ENCODE measurements around the gene IRGM.
A peak's percentile ranks its signal among the peaks of the same experiment; 100 is the strongest.
"Not testable (repeated sequence)": the region's sequence is repeated elsewhere in the genome, so short reads cannot be mapped to it uniquely, and the experiment has no call there.

IRGM gene

GRCh38 chr5:150846308-150846653 lies at the start of gene IRGM:
TSS of gene IRGM (plus strand) at chr5:150846521. CDS start at chr5:150848124, 1,603 bp downstream.
- H3K4me3 ChIP-seq (ENCODE audit: low read length): not testable (repeated sequence)

GRCh38 chr5:150797384-150797783 lies 48.9 kb upstream of the IRGM start:
- Histone ChIP-seq H2AFZ (ENCODE audit: low read depth, low read length) (no peak overlapping the region), H3K4me1 (ENCODE audit: insufficient read depth, low read length) (no peaks in the 10 kb centered on the region), H3K36me3 (ENCODE audit: insufficient read depth, low read length) (peaks cover 3% of the 10 kb centered on the region), H3K9me3 (ENCODE audit: low read length) (no peaks in the 10 kb centered on the region), H3K4me3 (ENCODE audit: low read length) (no peak overlapping the region), H3K27me3 (ENCODE audit: insufficient read depth, low read length) (no peaks in the 10 kb centered on the region)

More at GRCh38 chr5:150846308-150846653, at the start of gene IRGM:
- not testable (repeated sequence) for H3K9me3 ChIP-seq (ENCODE audit: low read length); H2AFZ ChIP-seq (ENCODE audit: low read depth, low read length); H3K36me3 ChIP-seq (ENCODE audit: insufficient read depth, low read length); H3K27me3 ChIP-seq (ENCODE audit: insufficient read depth, low read length); H3K4me1 ChIP-seq (ENCODE audit: insufficient read depth, low read length)

GRCh38 chr5:150801117-150801927 lies 45.0 kb upstream of the IRGM start:
- H3K9me3 ChIP-seq (ENCODE audit: low read length): no peaks in the 10 kb centered on the region
- H3K27me3 ChIP-seq (ENCODE audit: insufficient read depth, low read length): no peaks in the 10 kb centered on the region
- no peaks in the 10 kb centered on the region for H3K4me1 ChIP-seq (ENCODE audit: insufficient read depth, low read length)
- H2AFZ ChIP-seq (ENCODE audit: low read depth, low read length): peak overlapping the region; percentile 91
- peak overlapping the region; percentile 62 for H3K4me3 ChIP-seq (ENCODE audit: low read length)
- H3K36me3 ChIP-seq (ENCODE audit: insufficient read depth, low read length): no peaks in the 10 kb centered on the region

- H3K36me3 ChIP-seq (ENCODE audit: insufficient read depth, low read length): no peaks in the 10 kb centered on the region
- H3K27me3 ChIP-seq (ENCODE audit: insufficient read depth, low read length): no peaks in the 10 kb centered on the region
- H3K4me3 ChIP-seq (ENCODE audit: low read length): no peak overlapping the region
- no peak overlapping the region for H2AFZ ChIP-seq (ENCODE audit: low read depth, low read length)
- H3K9me3 ChIP-seq (ENCODE audit: low read length): no peaks in the 10 kb centered on the region
- no peaks in the 10 kb centered on the region for H3K4me1 ChIP-seq (ENCODE audit: insufficient read depth, low read length)
Measured at GRCh38 chr5:150804388-150804787, 41.9 kb upstream of the IRGM start.

- Histone ChIP-seq H3K4me1 (ENCODE audit: insufficient read depth, low read length) (no peaks in the 10 kb centered on the region), H2AFZ (ENCODE audit: low read depth, low read length) (no peak overlapping the region), H3K27me3 (ENCODE audit: insufficient read depth, low read length) (no peaks in the 10 kb centered on the region), H3K4me3 (ENCODE audit: low read length) (no peak overlapping the region), H3K36me3 (ENCODE audit: insufficient read depth, low read length) (no peaks in the 10 kb centered on the region), H3K9me3 (ENCODE audit: low read length) (no peaks in the 10 kb centered on the region)
Measured at GRCh38 chr5:150809363-150809762, 37.0 kb upstream of the IRGM start.

- Histone ChIP-seq H3K4me3 (ENCODE audit: low read length) (no peak overlapping the region), H3K36me3 (ENCODE audit: insufficient read depth, low read length) (no peaks in the 10 kb centered on the region), H3K4me1 (ENCODE audit: insufficient read depth, low read length) (no peaks in the 10 kb centered on the region), H3K9me3 (ENCODE audit: low read length) (peaks cover 2% of the 10 kb centered on the region), H2AFZ (ENCODE audit: low read depth, low read length) (no peak overlapping the region), H3K27me3 (ENCODE audit: insufficient read depth, low read length) (no peaks in the 10 kb centered on the region)
Measured at GRCh38 chr5:150815010-150815409, 31.3 kb upstream of the IRGM start.

- Histone ChIP-seq H3K4me3 (ENCODE audit: low read length) (no peak overlapping the region), H3K9me3 (ENCODE audit: low read length) (peaks cover 2% of the 10 kb centered on the region), H2AFZ (ENCODE audit: low read depth, low read length) (no peak overlapping the region), H3K4me1 (ENCODE audit: insufficient read depth, low read length) (no peaks in the 10 kb centered on the region), H3K36me3 (ENCODE audit: insufficient read depth, low read length) (no peaks in the 10 kb centered on the region), H3K27me3 (ENCODE audit: insufficient read depth, low read length) (no peaks in the 10 kb centered on the region)
Measured at GRCh38 chr5:150816946-150817345, 29.4 kb upstream of the IRGM start.

- Histone ChIP-seq H3K4me1 (ENCODE audit: insufficient read depth, low read length) (no peaks in the 10 kb centered on the region), H2AFZ (ENCODE audit: low read depth, low read length) (no peak overlapping the region), H3K36me3 (ENCODE audit: insufficient read depth, low read length) (no peaks in the 10 kb centered on the region), H3K27me3 (ENCODE audit: insufficient read depth, low read length) (no peaks in the 10 kb centered on the region), H3K9me3 (ENCODE audit: low read length) (no peaks in the 10 kb centered on the region), H3K4me3 (ENCODE audit: low read length) (no peak overlapping the region)
Measured at GRCh38 chr5:150829744-150830143, 16.6 kb upstream of the IRGM start.

- not testable (repeated sequence) for H3K36me3 ChIP-seq (ENCODE audit: insufficient read depth, low read length); H3K4me3 ChIP-seq (ENCODE audit: low read length); H3K9me3 ChIP-seq (ENCODE audit: low read length)
Measured at GRCh38 chr5:150831821-150832220, 14.5 kb upstream of the IRGM start.

GRCh38 chr5:150836064-150836463 lies 10.3 kb upstream of the IRGM start:
- H3K9me3 ChIP-seq (ENCODE audit: low read length): no peaks in the 10 kb centered on the region
- no peaks in the 10 kb centered on the region for H3K4me1 ChIP-seq (ENCODE audit: insufficient read depth, low read length)
- no peak overlapping the region for H2AFZ ChIP-seq (ENCODE audit: low read depth, low read length)
- H3K36me3 ChIP-seq (ENCODE audit: insufficient read depth, low read length): no peaks in the 10 kb centered on the region
- H3K27me3 ChIP-seq (ENCODE audit: insufficient read depth, low read length): peaks cover 12% of the 10 kb centered on the region
- no peak overlapping the region for H3K4me3 ChIP-seq (ENCODE audit: low read length)

More at GRCh38 chr5:150831821-150832220, 14.5 kb upstream of the IRGM start:
- not testable (repeated sequence) for H2AFZ ChIP-seq (ENCODE audit: low read depth, low read length); H3K27me3 ChIP-seq (ENCODE audit: insufficient read depth, low read length); H3K4me1 ChIP-seq (ENCODE audit: insufficient read depth, low read length)

- Histone ChIP-seq H2AFZ (ENCODE audit: low read depth, low read length) (no peak overlapping the region), H3K4me1 (ENCODE audit: insufficient read depth, low read length) (no peaks in the 10 kb centered on the region), H3K4me3 (ENCODE audit: low read length) (no peak overlapping the region)
Measured at GRCh38 chr5:150836703-150837102, 9.6 kb upstream of the IRGM start.

GRCh38 chr5:150845185-150845859 lies 999 bp upstream of the IRGM start:
- H3K4me3 ChIP-seq (ENCODE audit: low read length); H3K9me3 ChIP-seq (ENCODE audit: low read length); H3K27me3 ChIP-seq (ENCODE audit: insufficient read depth, low read length); H3K4me1 ChIP-seq (ENCODE audit: insufficient read depth, low read length); H3K36me3 ChIP-seq (ENCODE audit: insufficient read depth, low read length); H2AFZ ChIP-seq (ENCODE audit: low read depth, low read length): not testable (repeated sequence)

More at GRCh38 chr5:150836703-150837102, 9.6 kb upstream of the IRGM start:
- Histone ChIP-seq H3K9me3 (ENCODE audit: low read length) (no peaks in the 10 kb centered on the region), H3K27me3 (ENCODE audit: insufficient read depth, low read length) (peaks cover 16% of the 10 kb centered on the region), H3K36me3 (ENCODE audit: insufficient read depth, low read length) (no peaks in the 10 kb centered on the region)

- Histone ChIP-seq H2AFZ (ENCODE audit: low read depth, low read length) (no peak overlapping the region), H3K4me3 (ENCODE audit: low read length) (no peak overlapping the region), H3K36me3 (ENCODE audit: insufficient read depth, low read length) (no peaks in the 10 kb centered on the region), H3K4me1 (ENCODE audit: insufficient read depth, low read length) (no peaks in the 10 kb centered on the region), H3K27me3 (ENCODE audit: insufficient read depth, low read length) (no peaks in the 10 kb centered on the region), H3K9me3 (ENCODE audit: low read length) (no peaks in the 10 kb centered on the region)
Measured at GRCh38 chr5:150846654-150847333, 473 bp downstream of the IRGM start.

All from neuron (in vitro differentiated cells).